KBM-7 (cell line): ENCODE data around the gene SCG5.

Experiments used
- DNase-seq: peaks from one replicate; pipeline ENCODE4 v3.0.0-alpha.2; 2015
- in situ Hi-C: fragments of 300-500 bp; cut with MboI; formaldehyde crosslinking; loops from 2 replicates; pipeline ENCODE4 v1.14.3; 2020; ENCODE audit warnings: low sequenced_read_pairs, low pct_unique_long_range_greater_than_20kb, mixed read lengths

Gene SCG5

DNA sequence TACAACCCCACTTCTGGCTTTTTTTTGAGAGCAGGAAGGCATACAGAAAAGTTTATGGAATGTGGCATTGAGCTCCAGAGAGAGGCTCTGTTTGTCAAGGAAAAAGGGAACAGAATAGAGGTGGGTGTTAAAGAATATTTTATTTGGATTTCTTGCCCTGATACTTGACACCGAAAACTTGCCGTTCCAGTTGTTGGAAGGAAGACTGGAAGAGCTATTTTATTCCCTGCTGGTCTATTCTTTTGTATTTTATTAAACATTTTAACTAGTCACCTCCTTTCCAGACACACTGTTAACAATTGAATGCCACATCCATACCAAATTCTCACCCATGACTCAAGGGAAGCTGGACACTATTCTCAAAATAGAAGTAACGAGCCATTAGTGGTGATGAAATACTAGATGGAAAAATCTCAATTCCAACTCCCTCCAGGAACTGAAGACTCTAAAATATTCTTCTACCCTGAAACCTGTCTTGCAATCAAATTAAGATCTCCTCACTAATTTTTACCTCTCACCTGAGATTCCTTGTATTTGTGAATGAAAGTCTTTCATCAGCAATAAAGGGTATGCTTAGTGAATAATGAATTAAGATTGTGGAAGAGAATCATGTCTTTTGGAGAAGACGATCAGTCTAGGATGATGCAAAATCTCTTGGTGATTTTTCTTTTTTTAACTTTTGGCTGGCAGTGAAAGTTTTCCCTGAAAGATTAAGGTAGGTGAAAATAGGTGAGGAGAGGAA lies 104.8 kb downstream of the SCG5 start:
- DNase-seq: no peak

More for the DNA sequence above, 104.8 kb downstream of the SCG5 start:
- in situ Hi-C loops: no loop called here
